Measurements from ENCODE around the gene PLXNA2. TPM values are rescaled to one million over a fixed set of nuclear protein-coding genes. Genes with fewer than 3 reads are reported as not detected.
A peak's percentile ranks its signal among the peaks of the same experiment; 100 is the strongest.

Gene PLXNA2
- total RNA-seq, 1 experiment from 2014 or later, result 0.06 TPM

DNA sequence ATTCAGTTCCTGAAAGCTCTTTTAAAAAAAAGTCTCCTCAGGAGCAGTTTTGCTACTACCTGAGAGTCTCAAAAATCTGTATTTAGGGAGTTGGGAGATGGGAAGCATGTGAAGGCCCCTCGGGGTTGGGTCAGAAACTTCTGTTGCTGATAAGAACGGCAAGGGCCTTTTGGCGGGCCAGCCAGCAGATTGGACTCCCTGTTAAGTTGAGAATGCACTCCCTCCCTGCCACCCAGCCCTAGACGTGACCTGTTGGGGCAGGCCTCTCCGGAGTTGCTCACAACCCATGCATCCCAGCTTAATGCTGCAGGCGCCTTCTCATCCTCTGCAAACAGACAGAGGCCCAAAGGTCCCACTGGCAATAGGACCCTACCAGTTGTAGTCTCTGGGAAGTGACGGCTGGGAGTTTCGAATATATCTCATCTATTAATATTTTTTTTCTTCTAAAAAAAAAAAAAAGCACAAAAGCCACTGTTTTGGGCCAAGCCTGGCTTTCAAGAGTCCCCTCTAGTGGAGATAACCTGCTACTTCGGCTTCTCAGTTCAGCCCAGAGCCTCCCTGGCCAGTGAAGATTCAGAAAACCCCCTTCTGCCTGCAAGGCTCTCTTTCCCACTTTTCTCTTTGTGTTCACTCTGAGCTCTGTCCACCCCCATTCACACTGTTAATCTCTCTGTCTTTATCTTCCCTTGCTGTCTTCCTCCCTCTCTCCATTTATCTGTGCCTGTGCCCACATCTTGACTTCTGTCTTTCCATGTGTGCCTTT is 5.3 kb downstream of the PLXNA2 start:
- Histone ChIP-seq H3K4me1 (ENCODE audit: insufficient read depth, low read length, poor library complexity, severe bottlenecking) (no peaks in the 10 kb centered on the region), H3K4me3 (ENCODE audit: low read depth, low read length, poor library complexity, severe bottlenecking) (no peak overlapping the region)

DNA sequence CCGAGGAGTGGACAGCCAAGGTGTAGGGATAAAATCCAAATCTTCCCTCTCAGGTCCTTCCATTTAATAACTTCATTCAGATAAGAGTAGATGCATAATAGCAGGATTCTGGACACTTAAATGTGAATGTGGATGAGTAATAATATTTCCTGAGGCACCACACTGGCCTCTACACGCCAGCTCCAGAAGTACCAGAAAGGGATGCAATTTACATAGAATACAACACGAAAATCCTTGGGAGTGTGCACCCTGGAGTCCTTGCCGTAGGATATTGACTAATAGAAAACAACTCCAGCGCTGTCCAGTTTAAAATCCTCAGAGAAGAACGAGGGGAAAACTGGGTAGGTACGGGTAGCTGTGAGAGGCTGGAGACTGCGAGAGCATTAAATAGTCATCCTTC is 6.9 kb downstream of the PLXNA2 start:
- no peaks in the 10 kb centered on the region for H3K4me1 ChIP-seq (ENCODE audit: insufficient read depth, low read length, poor library complexity, severe bottlenecking)
- CTCF ChIA-PET, result no interaction called here
- H3K36me3 ChIP-seq (ENCODE audit: insufficient read depth, low read length, poor library complexity, severe bottlenecking), result no peaks in the 10 kb centered on the region
- H3K4me3 ChIP-seq (ENCODE audit: low read depth, low read length, poor library complexity, severe bottlenecking), result no peak overlapping the region
- no TSS peak for BruUV-seq (replicated peaks)
- no peak for DNase-seq (ENCODE audit: low spot score)
- H3K27me3 ChIP-seq (replicated peaks; ENCODE audit: insufficient read depth, low read depth, low read length, poor library complexity), result peaks cover 58% of the 10 kb centered on the region
- TF ChIP-seq, protein P1, sequence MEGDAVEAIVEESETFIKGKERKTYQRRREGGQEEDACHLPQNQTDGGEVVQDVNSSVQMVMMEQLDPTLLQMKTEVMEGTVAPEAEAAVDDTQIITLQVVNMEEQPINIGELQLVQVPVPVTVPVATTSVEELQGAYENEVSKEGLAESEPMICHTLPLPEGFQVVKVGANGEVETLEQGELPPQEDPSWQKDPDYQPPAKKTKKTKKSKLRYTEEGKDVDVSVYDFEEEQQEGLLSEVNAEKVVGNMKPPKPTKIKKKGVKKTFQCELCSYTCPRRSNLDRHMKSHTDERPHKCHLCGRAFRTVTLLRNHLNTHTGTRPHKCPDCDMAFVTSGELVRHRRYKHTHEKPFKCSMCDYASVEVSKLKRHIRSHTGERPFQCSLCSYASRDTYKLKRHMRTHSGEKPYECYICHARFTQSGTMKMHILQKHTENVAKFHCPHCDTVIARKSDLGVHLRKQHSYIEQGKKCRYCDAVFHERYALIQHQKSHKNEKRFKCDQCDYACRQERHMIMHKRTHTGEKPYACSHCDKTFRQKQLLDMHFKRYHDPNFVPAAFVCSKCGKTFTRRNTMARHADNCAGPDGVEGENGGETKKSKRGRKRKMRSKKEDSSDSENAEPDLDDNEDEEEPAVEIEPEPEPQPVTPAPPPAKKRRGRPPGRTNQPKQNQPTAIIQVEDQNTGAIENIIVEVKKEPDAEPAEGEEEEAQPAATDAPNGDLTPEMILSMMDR (conservative IDR thresholded peaks at IDR 0.05; ENCODE audit: low read depth, low read length), result no peak
- no peak for TF ChIP-seq EZH2 (IDR thresholded peaks at IDR 0.05; ENCODE audit: borderline replicate concordance, low read depth, low read length, poor library complexity, severe bottlenecking)
- H3K9me3 ChIP-seq (ENCODE audit: low read depth, low read length, poor library complexity, severe bottlenecking), result no peaks in the 10 kb centered on the region
- no peak overlapping the region for H3K27ac ChIP-seq (ENCODE audit: low read depth, low read length, poor library complexity, severe bottlenecking)
- POLR2A ChIA-PET (ENCODE audit: low non-redundant PET), result no interaction called here
- intact Hi-C loops (cut with micrococcal nuclease; ENCODE audit: unreplicated experiment), result loop anchor here (2.0 kb wide), 1 partner anchor 20 kb away; no protein-coding TSS in a partner anchor

More for the DNA sequence above, 5.3 kb downstream of the PLXNA2 start:
- ChIA-PET POLR2A (ENCODE audit: low non-redundant PET) (no interaction called here), CTCF (interaction anchor here (0.6 to 1.4 kb wide), 3 partner anchors 31 to 1273 kb away, joined by 3 to 4 read pairs (median 3); no protein-coding TSS in a partner anchor)
- peaks cover 75% of the 10 kb centered on the region for H3K27me3 ChIP-seq (replicated peaks; ENCODE audit: insufficient read depth, low read depth, low read length, poor library complexity)
- no peaks in the 10 kb centered on the region for H3K36me3 ChIP-seq (ENCODE audit: insufficient read depth, low read length, poor library complexity, severe bottlenecking)
- BruUV-seq (replicated peaks), result no TSS peak
- TF ChIP-seq EZH2 (IDR thresholded peaks at IDR 0.05; ENCODE audit: borderline replicate concordance, low read depth, low read length, poor library complexity, severe bottlenecking), result no peak
- TF ChIP-seq, protein P1 (conservative IDR thresholded peaks at IDR 0.05; ENCODE audit: low read depth, low read length), result peak; percentile 61
- DNase-seq (ENCODE audit: low spot score), result peak; percentile 39
- intact Hi-C loops (cut with micrococcal nuclease; ENCODE audit: unreplicated experiment), result no loop called here
- H3K9me3 ChIP-seq (ENCODE audit: low read depth, low read length, poor library complexity, severe bottlenecking), result no peaks in the 10 kb centered on the region
- H3K27ac ChIP-seq (ENCODE audit: low read depth, low read length, poor library complexity, severe bottlenecking), result no peak overlapping the region

DNA sequence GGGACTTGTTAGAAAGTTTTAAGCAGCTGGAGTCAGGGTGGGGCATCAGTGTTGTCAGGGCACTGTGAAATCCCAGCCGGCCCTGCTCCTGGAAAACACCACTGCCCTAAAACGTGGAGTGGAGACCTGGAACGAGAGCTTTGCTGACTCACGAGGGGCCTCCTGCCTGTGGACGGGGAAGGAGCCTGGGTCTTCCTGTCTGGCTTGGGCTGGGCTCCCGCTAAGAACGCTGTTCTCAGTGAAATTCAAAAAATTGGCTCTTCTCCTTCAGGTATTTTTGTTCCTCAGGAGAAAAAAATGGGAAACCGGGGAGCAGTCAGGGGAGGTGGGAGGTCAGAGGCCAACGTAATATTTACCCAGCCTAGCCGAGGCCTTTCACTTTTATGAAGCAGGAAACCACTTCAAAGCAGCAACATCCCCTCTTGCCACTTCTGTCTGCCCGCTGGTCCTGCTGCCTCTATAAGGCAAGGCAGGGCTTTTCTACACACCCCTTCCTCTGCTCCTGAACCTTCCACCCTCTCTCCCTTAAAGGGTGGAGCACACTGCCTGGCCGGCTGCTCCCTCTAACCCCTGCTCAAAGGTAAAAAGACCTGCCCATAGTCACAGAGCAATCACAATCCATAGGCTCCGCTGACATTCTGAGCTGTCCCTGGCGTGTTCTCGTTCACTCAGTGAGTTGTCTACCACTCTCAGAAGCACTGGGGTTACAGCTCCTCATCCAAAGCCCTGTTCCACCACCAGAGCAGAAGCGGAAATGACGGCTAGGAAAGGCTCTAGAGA is 8.0 kb downstream of the PLXNA2 start:
- no peak overlapping the region for H3K4me3 ChIP-seq (ENCODE audit: low read depth, low read length, poor library complexity, severe bottlenecking)
- CTCF ChIA-PET, result interaction anchor here (0.6 kb wide), 1 partner anchor 214 kb away, joined by 6 read pairs; no protein-coding TSS in a partner anchor
- no peaks in the 10 kb centered on the region for H3K9me3 ChIP-seq (ENCODE audit: low read depth, low read length, poor library complexity, severe bottlenecking)
- intact Hi-C loops (cut with micrococcal nuclease; ENCODE audit: unreplicated experiment), result loop anchor here (2.0 kb wide), 1 partner anchor 19 kb away; no protein-coding TSS in a partner anchor
- DNase-seq (ENCODE audit: low spot score), result no peak
- peaks cover 54% of the 10 kb centered on the region for H3K27me3 ChIP-seq (replicated peaks; ENCODE audit: insufficient read depth, low read depth, low read length, poor library complexity)
- H3K4me1 ChIP-seq (ENCODE audit: insufficient read depth, low read length, poor library complexity, severe bottlenecking), result no peaks in the 10 kb centered on the region
- H3K36me3 ChIP-seq (ENCODE audit: insufficient read depth, low read length, poor library complexity, severe bottlenecking), result no peaks in the 10 kb centered on the region
- POLR2A ChIA-PET (ENCODE audit: low non-redundant PET), result interaction anchor here (0.6 kb wide), 1 partner anchor 1705 kb away, joined by 3 read pairs; no protein-coding TSS in a partner anchor
- H3K27ac ChIP-seq (ENCODE audit: low read depth, low read length, poor library complexity, severe bottlenecking), result no peak overlapping the region
- TF ChIP-seq EZH2 (IDR thresholded peaks at IDR 0.05; ENCODE audit: borderline replicate concordance, low read depth, low read length, poor library complexity, severe bottlenecking), result no peak
- TF ChIP-seq, protein P1 (conservative IDR thresholded peaks at IDR 0.05; ENCODE audit: low read depth, low read length), result no peak
- BruUV-seq (replicated peaks), result no TSS peak
